ENCODE data around the gene CHID1. TPM values are rescaled to one million over a fixed set of nuclear protein-coding genes. Genes with fewer than 3 reads are reported as not detected.

The CHID1 gene
- total and polyA plus RNA-seq, 2 experiments from 2014 or later = 54.1 to 67.3 TPM

Small RNA genes lying within 50 kb of the gene (small RNA-seq; reads per million reads assigned to genes)
- not detected for gene RNU6-1025P (ENCODE audit: low replicate concordance)

Other genes starting within 250 kb of the CHID1 start
- 33.5 and 42.6 TPM in 2 replicates for gene DEAF1, start 215.6 kb downstream of the CHID1 start, total RNA-seq (2014; rRNA removed; shearing (Covaris generic))
- 47.8 and 49.3 TPM in 2 replicates for gene DEAF1, start 215.6 kb downstream of the CHID1 start, polyA plus RNA-seq (2016; fragmentation: Nextera tagmentation; extraction: Ambion mirVana)
- 12.8 and 13.1 TPM in 2 replicates for gene TMEM80, start 215.0 kb downstream of the CHID1 start, total RNA-seq (2014; rRNA removed; shearing (Covaris generic))
- gene TMEM80, start 215.0 kb downstream of the CHID1 start, polyA plus RNA-seq (2016; fragmentation: Nextera tagmentation; extraction: Ambion mirVana) = 25.1 and 25.4 TPM in 2 replicates
- gene EPS8L2, start 204.6 kb downstream of the CHID1 start, total RNA-seq (2014; rRNA removed; shearing (Covaris generic)) = 34.1 and 38.7 TPM in 2 replicates
- gene EPS8L2, start 204.6 kb downstream of the CHID1 start, polyA plus RNA-seq (2016; fragmentation: Nextera tagmentation; extraction: Ambion mirVana) = 56.5 and 59.4 TPM in 2 replicates
- gene TALDO1, start 163.3 kb downstream of the CHID1 start, total RNA-seq (2014; rRNA removed; shearing (Covaris generic)) = 339 and 353 TPM in 2 replicates
- 402 and 411 TPM in 2 replicates for gene TALDO1, start 163.3 kb downstream of the CHID1 start, polyA plus RNA-seq (2016; fragmentation: Nextera tagmentation; extraction: Ambion mirVana)
- 28.0 and 51.0 TPM in 2 replicates for gene GATD1, start 133.3 kb downstream of the CHID1 start, total RNA-seq (2014; rRNA removed; shearing (Covaris generic))
- gene GATD1, start 133.3 kb downstream of the CHID1 start, polyA plus RNA-seq (2016; fragmentation: Nextera tagmentation; extraction: Ambion mirVana) = 39.3 and 44.9 TPM in 2 replicates
- gene CEND1, start 120.7 kb downstream of the CHID1 start, total RNA-seq (2014; rRNA removed; shearing (Covaris generic)) = 3.1 and 5.5 TPM in 2 replicates
- 4.8 and 5.7 TPM in 2 replicates for gene CEND1, start 120.7 kb downstream of the CHID1 start, polyA plus RNA-seq (2016; fragmentation: Nextera tagmentation; extraction: Ambion mirVana)
- gene SLC25A22, start 112.5 kb downstream of the CHID1 start, total RNA-seq (2014; rRNA removed; shearing (Covaris generic)) = 41.2 and 46.4 TPM in 2 replicates
- gene SLC25A22, start 112.5 kb downstream of the CHID1 start, polyA plus RNA-seq (2016; fragmentation: Nextera tagmentation; extraction: Ambion mirVana) = 20.2 and 21.0 TPM in 2 replicates
- gene PIDD1, start 105.6 kb downstream of the CHID1 start, total RNA-seq (2014; rRNA removed; shearing (Covaris generic)) = 26.0 and 37.6 TPM in 2 replicates
- 22.7 and 25.6 TPM in 2 replicates for gene PIDD1, start 105.6 kb downstream of the CHID1 start, polyA plus RNA-seq (2016; fragmentation: Nextera tagmentation; extraction: Ambion mirVana)
- gene RPLP2, start 100.8 kb downstream of the CHID1 start, total RNA-seq (2014; rRNA removed; shearing (Covaris generic)) = 428 and 518 TPM in 2 replicates
- 1,782 and 2,023 TPM in 2 replicates for gene RPLP2, start 100.8 kb downstream of the CHID1 start, polyA plus RNA-seq (2016; fragmentation: Nextera tagmentation; extraction: Ambion mirVana)
- gene PNPLA2, start 91.9 kb downstream of the CHID1 start, total RNA-seq (2014; rRNA removed; shearing (Covaris generic)) = 33.4 and 45.6 TPM in 2 replicates
- 31.1 and 32.3 TPM in 2 replicates for gene PNPLA2, start 91.9 kb downstream of the CHID1 start, polyA plus RNA-seq (2016; fragmentation: Nextera tagmentation; extraction: Ambion mirVana)
- gene CRACR2B, start 82.9 kb downstream of the CHID1 start, total RNA-seq (2014; rRNA removed; shearing (Covaris generic)) = 58.0 and 64.1 TPM in 2 replicates
- 55.9 and 59.4 TPM in 2 replicates for gene CRACR2B, start 82.9 kb downstream of the CHID1 start, polyA plus RNA-seq (2016; fragmentation: Nextera tagmentation; extraction: Ambion mirVana)
- gene CD151, start 77.9 kb downstream of the CHID1 start, total RNA-seq (2014; rRNA removed; shearing (Covaris generic)) = 109 and 119 TPM in 2 replicates
- 62.9 and 64.4 TPM in 2 replicates for gene CD151, start 77.9 kb downstream of the CHID1 start, polyA plus RNA-seq (2016; fragmentation: Nextera tagmentation; extraction: Ambion mirVana)
- gene POLR2L, start 68.3 kb downstream of the CHID1 start, total RNA-seq (2014; rRNA removed; shearing (Covaris generic)) = 32.2 and 34.0 TPM in 2 replicates
- gene POLR2L, start 68.3 kb downstream of the CHID1 start, polyA plus RNA-seq (2016; fragmentation: Nextera tagmentation; extraction: Ambion mirVana) = 369 TPM in 2 replicates
- 145 and 150 TPM in 2 replicates for gene TSPAN4, start 68.0 kb downstream of the CHID1 start, total RNA-seq (2014; rRNA removed; shearing (Covaris generic))
- gene TSPAN4, start 68.0 kb downstream of the CHID1 start, polyA plus RNA-seq (2016; fragmentation: Nextera tagmentation; extraction: Ambion mirVana) = 76.8 and 88.4 TPM in 2 replicates
- 36.4 and 47.5 TPM in 2 replicates for gene AP2A2, start 15.1 kb upstream of the CHID1 start, total RNA-seq (2014; rRNA removed; shearing (Covaris generic))
- gene AP2A2, start 15.1 kb upstream of the CHID1 start, polyA plus RNA-seq (2016; fragmentation: Nextera tagmentation; extraction: Ambion mirVana) = 23.7 and 28.4 TPM in 2 replicates
- not detected in 2 replicates for gene MUC6, start 125.9 kb upstream of the CHID1 start, total RNA-seq (2014; rRNA removed; shearing (Covaris generic))
- gene MUC6, start 125.9 kb upstream of the CHID1 start, polyA plus RNA-seq (2016; fragmentation: Nextera tagmentation; extraction: Ambion mirVana) = not detected in 2 replicates
- not detected in 2 replicates for gene MUC2, start 164.1 kb upstream of the CHID1 start, total RNA-seq (2014; rRNA removed; shearing (Covaris generic))
- gene MUC2, start 164.1 kb upstream of the CHID1 start, polyA plus RNA-seq (2016; fragmentation: Nextera tagmentation; extraction: Ambion mirVana) = not detected in 2 replicates
- gene MUC5AC, start 247.1 kb upstream of the CHID1 start, total RNA-seq (2014; rRNA removed; shearing (Covaris generic)) = not detected in 2 replicates
- gene MUC5AC, start 247.1 kb upstream of the CHID1 start, polyA plus RNA-seq (2016; fragmentation: Nextera tagmentation; extraction: Ambion mirVana) = not detected in 2 replicates

All from GM23338 (cell line).